Measurements from ENCODE around the gene CIT.
"Not testable (repeated sequence)": the region's sequence is repeated elsewhere in the genome, so short reads cannot be mapped to it uniquely, and the experiment has no call there.

The CIT gene, protein sequence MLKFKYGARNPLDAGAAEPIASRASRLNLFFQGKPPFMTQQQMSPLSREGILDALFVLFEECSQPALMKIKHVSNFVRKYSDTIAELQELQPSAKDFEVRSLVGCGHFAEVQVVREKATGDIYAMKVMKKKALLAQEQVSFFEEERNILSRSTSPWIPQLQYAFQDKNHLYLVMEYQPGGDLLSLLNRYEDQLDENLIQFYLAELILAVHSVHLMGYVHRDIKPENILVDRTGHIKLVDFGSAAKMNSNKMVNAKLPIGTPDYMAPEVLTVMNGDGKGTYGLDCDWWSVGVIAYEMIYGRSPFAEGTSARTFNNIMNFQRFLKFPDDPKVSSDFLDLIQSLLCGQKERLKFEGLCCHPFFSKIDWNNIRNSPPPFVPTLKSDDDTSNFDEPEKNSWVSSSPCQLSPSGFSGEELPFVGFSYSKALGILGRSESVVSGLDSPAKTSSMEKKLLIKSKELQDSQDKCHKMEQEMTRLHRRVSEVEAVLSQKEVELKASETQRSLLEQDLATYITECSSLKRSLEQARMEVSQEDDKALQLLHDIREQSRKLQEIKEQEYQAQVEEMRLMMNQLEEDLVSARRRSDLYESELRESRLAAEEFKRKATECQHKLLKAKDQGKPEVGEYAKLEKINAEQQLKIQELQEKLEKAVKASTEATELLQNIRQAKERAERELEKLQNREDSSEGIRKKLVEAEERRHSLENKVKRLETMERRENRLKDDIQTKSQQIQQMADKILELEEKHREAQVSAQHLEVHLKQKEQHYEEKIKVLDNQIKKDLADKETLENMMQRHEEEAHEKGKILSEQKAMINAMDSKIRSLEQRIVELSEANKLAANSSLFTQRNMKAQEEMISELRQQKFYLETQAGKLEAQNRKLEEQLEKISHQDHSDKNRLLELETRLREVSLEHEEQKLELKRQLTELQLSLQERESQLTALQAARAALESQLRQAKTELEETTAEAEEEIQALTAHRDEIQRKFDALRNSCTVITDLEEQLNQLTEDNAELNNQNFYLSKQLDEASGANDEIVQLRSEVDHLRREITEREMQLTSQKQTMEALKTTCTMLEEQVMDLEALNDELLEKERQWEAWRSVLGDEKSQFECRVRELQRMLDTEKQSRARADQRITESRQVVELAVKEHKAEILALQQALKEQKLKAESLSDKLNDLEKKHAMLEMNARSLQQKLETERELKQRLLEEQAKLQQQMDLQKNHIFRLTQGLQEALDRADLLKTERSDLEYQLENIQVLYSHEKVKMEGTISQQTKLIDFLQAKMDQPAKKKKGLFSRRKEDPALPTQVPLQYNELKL (N-terminal part only)

DNA sequence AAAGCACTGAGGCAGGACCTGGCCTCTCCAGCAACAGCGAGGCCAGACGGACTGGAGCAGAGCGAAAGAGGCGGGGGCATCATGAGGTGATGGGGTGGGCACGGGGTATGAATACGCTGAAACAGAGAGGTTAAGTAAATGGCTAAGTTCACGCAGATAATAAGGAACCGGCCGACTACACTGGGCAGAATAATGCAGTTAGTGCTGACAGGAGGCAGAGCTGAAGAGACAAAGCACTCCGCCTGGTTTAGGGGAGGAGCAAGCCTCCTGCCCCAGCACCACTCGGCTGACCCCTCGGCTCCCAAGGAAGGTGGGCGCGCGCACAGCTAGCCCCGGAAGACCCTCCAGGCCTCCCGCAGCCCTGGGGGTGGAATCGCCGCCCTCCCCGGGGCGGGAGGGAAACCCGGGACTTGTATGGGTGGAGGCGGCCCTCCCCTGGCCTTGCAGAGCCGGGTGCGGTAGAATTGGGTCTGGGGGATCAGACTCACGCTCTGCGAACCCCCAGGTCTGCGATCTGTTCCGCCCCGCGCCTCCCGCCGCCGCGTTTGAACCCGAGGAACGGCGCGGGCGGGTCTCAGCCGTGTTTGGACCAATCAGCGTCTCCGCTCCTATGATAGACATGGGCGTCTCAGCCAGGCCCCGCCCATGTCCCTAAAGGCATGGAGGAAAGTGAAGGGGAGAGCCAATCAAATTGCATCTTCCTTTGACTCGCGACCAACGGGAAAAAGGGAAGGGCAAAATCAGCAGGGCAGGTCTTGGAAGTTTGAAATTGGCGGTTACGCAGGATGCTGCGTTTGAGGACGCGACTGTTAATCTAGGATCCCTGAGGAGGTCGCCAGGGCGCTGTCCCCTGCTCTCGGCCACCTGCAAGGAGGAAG lies at the start of gene CIT:
Gene CIT, minus strand, starts transcription at position 560 of the 878 bp plus-strand sequence. CDS start 1,152 bp downstream, outside the sequence.
- DNase-seq (ENCODE audit: low read depth) = peak; percentile 70

DNA sequence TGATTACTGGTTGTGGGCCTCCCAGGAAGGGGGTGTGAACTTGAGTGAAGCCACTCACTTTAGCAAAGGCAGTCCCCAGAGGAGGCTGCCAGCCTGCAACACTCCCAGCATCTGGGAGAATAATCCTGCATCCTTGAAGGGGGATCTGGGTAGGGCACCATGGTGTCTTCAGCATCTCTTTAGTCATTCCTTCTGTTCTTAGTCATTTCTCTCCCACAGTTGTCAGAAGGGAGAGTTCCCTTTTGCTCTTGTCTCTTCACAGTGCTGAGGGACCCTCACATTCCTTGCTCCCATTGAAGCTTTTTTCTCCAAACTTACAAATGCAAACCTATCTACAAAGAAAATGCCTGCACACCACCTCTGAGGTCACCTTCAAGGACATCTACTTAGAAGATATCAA lies 48.1 kb upstream of the CIT start:
- DNase-seq (ENCODE audit: low read depth) = no peak

DNA sequence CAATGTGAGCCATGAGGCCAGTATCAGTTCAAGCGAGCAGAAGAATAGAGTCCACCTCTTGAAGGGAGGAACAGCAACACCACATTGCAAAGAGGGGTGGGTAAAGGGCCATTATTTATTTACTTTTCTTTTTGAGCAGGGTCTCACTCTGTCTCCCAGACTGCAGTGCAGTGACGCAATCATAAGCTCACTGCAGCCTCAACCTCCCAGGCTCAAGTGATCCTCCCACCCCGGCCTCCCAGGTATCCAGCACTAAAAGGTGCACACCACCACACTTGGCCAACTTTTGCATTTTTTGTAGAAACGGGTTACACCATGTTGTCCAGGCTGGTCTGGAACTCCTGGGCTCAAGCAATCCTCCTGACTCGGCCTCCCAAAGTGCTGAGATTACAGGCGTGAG lies 42.9 kb upstream of the CIT start:
- no peak for DNase-seq (ENCODE audit: low read depth)

DNA sequence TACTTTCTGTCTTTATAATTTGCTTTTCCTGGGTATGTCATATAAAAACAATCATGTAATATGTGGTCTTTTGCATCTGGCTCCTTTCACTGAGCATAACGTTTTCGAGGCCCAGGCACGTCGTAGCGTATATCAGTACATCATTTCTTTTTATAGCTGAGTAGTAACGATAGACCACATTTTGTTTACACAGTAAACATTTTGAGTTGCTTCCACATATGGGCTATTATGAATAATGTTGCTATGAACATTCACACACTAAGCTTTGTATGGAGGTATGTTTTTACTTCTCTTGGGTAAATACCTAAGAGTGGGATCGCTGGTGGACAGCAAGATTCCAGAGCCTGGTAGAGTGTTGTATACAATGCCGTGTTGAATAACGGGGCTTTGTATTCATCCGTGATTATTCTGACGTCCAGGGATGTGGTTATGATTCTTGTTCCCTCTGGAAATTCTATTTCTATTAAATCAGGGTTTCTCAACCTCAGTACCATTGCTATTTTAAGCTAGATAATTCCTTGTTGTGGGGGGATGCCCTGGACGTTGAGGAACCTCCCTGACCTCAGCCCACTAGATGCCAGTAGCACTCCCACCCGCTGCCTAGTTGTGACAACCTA lies 38.9 kb upstream of the CIT start:
- no peak for DNase-seq (ENCODE audit: low read depth)

DNA sequence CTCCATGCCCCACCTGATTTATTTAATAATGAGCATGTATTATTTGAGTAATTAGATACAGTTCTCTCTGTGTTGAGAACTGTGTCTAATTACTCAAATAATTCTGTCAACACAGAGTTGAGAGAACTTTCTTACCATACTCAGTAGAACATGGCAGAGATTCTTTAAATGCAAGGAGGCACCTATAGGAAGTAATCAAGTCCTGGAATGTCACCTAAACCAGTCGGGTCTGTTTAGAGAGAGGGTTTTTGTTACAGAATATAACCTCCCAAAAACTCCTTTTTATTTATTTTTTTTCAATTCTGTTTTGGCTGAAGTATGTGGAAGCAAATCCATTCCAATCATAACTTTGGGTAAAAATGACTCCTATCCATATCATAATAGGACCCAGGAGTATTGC lies 37.5 kb upstream of the CIT start:
- DNase-seq (ENCODE audit: low read depth) = no peak

DNA sequence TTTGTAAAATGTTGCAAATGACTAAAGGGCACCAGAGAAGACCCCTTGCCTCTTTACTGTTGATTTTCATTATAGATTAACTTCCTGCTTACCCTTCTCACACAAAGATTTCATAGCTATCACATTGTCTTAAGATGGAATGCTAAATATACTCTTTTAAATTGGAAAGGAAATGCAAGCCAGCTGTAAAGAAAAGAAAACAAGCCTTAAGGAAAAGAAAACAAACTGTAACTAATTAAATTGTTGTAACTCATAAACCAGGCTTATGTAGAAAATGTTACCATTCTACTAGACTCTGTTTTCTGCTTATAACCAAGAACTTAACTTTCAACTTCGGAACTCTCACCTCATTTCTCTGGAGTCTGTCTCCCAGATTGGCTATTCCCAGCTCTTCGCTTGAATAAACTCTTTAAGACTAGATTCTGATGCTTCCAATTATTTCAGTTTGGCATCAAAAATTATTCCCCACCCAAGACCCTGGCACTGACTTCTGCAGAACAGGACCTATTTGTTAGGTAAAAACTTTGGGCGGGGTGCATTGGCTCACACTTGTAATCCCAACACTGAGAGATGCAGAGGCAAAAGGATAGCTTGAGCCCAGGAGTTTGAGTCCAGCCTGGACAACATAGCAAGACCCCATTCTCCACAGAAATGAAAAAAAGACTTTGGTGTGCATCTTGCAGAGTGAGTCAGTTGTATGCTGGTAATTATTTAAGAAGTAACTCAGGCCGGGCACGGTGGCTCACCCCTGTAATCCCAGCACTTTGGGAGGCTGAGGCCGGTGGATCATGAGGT lies 36.6 kb upstream of the CIT start:
- DNase-seq (ENCODE audit: low read depth) = no peak

DNA sequence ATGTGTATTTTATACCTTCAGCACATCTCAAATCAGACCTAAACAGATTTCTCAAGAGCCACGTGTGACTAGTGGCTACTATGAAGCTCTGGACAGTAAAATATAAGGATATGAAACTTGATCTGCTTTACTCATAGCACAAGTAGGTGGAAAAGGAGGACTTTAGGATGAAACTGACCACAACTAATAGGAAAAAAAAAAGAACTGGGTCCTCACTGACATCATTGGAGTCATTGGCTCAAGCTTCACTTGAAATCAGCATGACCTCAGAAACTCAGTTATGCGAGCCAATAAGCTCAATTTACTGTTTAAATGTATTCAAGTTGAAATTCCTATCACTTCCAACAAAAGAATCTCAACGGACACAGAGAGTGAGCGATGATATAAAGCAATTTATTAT lies 34.1 kb upstream of the CIT start:
- DNase-seq (ENCODE audit: low read depth) = no peak

DNA sequence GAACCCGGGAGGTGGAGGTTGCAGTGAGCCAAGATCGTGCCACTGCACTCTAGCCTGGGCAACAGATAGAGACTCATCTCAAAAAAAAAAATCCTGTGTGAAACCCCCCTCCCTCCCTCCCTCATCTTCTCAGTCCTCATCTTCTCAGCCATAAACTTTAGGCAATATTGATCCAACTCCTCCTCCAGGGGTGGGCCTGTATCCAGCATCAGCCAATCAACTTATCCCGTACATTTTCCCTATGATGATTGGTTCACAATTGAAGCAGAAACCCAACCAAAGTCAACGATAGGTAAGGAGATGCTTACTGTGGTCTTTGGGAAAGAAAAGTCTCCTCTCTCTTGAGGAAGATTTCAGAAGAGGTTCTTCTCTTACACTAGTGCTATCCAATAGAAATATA lies 33.5 kb upstream of the CIT start:
- no peak for DNase-seq (ENCODE audit: low read depth)

DNA sequence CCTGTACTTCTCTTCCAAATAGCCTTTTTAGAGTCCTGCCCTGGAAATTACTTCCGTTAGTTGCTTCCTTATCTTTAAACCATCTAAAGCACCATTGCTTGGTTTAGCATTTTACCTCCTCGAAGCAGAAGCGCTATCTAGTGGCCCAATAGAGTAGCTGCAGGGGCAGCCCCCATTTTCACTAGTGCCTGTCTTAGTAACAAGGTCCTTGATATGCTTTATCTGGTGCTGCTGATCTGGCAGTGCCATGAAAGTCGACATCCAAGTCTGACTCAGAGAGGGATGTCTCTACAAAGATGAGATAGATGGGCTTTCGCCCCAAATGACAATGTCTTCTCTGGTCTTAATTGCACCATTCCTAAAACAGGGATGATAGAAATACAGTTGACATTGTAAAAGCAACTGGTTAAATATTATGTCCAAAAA lies 25.0 kb upstream of the CIT start:
- peak; percentile 38 for DNase-seq (ENCODE audit: low read depth)

DNA sequence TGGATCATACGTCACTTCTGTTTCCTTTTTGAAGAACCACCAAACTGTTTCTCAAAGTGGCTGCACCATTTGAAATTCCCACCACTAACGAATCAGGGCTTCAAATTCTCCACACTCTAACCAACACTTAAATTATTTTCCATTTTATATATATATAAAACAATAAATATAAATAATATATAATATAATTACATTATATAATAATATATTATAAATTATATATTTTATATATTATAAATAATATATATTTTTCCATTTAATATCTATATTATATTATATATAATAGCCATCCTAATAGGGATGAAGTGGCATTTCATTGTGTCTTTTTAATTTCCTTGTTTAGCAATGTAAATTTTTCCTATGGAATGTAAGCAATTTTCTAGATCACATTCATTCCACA lies 24.6 kb upstream of the CIT start:
- DNase-seq (ENCODE audit: low read depth) = no peak

DNA sequence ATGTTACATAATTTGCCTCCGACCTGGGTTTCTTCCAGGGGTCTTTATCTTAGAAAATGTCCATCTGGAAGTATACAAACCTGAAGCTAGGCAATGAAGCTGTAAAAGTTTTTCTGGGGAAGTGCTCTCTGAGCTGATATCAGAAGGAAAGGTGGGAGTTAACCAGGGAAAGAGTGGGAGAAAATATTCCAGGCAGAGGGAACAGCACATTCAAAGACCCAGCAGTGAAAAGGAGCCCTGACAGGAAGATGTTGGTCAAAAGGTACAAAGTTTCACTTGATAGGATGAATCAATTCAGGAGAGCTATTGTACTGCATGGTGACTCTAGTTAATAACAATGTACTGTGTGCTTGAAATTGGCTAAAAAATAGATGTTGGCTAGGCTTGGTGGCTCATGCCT lies 17.8 kb upstream of the CIT start:
- DNase-seq (ENCODE audit: low read depth) = no peak

DNA sequence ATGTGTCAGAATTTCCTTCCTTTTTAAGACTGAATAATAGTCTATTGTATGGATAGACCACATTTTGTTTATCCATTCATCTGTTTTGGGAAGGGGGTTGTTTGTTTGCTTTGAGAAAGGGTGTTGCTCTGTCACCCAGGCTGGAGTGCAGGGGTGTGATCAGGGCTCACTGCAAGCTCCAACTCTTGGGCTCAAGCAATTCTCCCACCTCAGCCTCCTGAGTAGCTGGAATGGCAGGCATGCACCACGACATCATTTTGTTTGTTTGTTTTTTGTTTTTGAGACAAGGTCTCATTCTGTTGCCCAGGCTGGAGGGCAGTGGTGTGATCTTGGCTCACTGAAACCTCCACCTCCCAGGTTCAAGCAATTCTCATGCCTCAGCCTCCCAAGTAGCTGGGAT lies 15.5 kb upstream of the CIT start:
- not testable (repeated sequence) for DNase-seq (ENCODE audit: low read depth)

DNA sequence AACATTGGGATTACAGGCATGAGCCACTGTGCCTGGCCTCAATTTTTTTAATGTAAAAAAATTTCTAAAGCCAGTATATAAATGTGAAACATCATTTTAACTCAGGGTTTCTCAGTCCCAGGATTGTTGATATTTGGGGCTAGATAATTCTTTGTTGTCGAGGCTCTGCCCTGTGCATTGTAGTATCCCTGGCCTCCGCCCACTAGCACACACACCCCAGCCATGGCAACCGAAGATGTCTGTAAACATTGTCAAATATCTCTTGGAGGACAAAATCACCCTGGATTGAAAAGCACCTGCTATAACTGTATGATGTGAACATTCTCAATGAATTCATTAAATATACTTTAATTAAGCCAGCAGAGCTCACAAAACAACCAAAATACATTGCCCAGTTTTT lies 8.4 kb upstream of the CIT start:
- DNase-seq (ENCODE audit: low read depth) = no peak

DNA sequence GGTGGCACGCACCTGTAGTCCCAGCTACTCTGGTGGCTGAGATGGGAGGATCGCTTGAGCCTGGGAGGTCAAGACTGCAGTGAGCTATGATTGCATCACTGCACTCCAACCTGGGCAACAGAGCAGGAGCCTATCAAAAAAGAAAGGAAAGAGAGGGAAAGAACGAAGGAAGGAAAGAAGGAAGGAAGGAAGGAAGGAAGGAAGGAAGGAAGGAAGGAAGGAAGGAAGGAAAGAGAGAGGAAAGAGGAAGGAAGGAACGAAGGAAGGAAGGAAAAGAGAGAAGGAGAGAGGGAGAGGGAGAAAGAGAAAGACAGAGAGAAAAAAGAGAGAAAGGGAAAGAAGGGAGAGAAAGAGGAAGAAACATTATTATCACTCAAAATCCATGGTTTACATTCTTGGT lies 6.7 kb upstream of the CIT start:
- not testable (repeated sequence) for DNase-seq (ENCODE audit: low read depth)

DNA sequence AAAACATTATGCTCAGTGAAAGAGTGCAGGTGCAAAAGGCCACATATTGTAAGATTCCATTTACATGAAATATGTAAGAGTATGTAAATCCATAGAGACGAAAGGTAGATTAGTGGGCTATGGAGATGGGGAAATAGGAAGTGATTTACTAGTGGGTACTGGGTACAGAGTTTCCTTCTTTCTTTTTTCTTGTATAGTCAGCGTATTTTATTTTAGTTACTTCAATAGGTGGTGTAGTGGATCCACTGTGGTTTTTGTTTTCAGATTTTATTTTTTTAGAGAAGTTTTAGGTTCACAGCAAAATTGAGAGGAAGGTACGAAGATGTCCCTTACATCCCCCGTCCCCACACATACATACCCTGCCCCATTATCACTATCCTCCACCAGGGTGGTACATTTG lies 6.1 kb upstream of the CIT start:
- no peak for DNase-seq (ENCODE audit: low read depth)

DNA sequence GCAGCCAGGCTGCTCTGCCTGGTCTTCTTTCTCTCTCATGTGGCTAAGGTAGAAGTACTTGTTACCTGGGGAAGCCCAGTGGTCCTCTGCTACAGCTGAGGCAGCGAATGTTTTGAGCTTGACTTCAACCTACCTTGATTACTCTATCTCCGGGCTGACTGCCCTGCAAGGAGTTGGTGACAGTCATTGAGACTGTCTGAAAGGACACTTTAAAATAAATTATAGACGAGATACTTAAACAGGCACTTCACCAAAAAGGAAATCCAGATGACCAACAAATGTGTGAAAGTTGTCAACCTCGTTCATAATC lies 474 bp upstream of the CIT start:
- DNase-seq (ENCODE audit: low read depth) = no peak

DNA sequence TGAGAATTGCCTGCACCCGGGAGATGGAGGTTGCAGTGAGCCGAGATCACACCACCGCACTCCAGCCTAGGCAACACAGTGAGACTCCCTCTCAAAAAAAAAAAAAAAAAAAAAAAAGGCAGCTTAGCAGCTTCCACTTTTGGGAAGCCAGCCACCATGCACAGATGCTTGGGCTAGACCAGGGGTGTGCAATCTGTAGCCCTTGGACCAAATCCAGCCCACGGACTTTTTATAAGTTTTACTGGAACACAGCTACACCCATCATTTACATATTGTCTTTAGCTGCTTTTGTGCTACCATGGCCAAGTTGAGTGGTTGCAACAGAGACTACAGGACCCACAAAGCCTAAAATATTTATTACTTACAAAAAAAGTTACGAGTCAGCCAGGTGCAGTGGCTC lies 6.7 kb downstream of the CIT start:
- DNase-seq (ENCODE audit: low read depth) = no peak

DNA sequence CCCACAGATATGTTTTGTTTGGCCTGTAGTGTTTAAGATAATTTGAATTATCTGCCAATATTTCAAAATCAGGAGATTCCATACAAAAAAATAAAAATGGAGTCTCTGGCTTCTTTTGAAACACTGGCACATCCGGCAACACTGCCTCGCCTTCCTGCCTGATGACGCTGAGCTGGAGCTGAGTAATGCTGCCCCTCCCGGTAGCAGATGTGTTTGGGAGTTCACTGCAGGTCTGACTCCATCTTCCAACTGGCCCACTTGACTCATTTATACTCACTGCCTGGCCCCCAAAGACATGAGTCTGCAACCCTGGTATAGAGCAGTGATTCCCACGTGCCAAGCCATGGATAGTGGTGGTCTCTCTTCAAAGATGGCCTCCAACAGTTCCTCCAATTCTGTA lies 7.4 kb downstream of the CIT start:
- no peak for DNase-seq (ENCODE audit: low read depth)

DNA sequence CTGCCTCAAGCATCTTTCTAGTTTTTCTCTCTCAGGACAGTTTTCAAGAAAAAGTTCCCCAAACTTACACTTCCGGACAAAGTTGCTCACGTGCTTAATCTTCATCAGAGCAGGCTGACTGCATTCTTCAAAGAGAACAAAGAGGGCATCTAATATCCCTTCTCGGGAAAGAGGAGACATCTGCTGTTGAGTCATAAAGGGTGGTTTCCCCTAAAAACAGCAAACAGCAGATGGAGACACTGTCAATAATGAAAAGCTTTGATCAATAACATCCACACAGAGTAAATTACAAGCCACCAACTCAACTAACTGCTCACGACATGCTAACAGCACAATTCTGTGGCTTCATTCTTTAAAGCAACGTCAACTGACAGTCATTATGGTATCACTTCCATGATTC lies 8.1 kb downstream of the CIT start:
- DNase-seq (ENCODE audit: low read depth) = no peak

DNA sequence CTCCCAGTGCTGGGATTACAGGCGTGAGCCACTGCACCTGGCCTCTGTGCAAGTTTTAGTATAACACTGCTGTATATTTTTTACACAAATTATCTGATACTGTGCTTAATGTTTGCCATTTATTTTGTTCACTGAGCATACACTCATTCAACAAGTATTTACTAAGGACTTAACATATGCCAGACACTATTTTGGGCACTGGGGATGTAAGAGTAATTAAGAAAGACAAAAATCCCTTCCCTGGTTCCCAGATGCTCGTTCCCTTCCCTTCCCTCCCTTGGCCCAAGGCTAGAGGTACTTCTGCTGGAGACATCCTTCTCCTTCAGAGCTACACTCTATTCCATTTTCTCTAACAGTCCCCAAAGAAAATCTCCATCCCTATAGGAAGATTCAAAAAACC lies 12.5 kb downstream of the CIT start:
- no peak for DNase-seq (ENCODE audit: low read depth)
